HG03354 (cell line): ENCODE data around the gene ATP10A.

Source experiments
- ATAC-seq: cut with Tn5 transposase; IDR thresholded peaks from one replicate; pipeline ENCODE4 v1.9.1; 2021; ENCODE audit warnings: mild to moderate bottlenecking; ENCODE audit not compliant: unreplicated experiment, poor library complexity, severe bottlenecking

The ATP10A gene

DNA sequence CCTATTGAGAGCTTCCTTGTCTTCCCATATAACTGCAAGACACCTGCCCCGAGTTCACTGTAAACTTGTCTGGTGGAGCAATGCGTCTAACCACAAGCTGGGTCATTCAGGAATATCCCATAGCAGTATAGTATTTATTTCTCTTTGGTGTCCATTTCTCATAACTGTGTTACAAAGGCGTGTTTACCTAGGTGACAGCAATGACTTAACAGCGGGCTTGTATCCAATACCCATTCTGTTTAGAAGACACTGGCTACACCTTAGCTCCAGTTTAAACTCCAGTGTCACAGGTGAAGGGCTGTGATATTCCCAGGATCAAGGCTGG, 24.3 kb downstream of the ATP10A start:
- ATAC-seq: no peak

DNA sequence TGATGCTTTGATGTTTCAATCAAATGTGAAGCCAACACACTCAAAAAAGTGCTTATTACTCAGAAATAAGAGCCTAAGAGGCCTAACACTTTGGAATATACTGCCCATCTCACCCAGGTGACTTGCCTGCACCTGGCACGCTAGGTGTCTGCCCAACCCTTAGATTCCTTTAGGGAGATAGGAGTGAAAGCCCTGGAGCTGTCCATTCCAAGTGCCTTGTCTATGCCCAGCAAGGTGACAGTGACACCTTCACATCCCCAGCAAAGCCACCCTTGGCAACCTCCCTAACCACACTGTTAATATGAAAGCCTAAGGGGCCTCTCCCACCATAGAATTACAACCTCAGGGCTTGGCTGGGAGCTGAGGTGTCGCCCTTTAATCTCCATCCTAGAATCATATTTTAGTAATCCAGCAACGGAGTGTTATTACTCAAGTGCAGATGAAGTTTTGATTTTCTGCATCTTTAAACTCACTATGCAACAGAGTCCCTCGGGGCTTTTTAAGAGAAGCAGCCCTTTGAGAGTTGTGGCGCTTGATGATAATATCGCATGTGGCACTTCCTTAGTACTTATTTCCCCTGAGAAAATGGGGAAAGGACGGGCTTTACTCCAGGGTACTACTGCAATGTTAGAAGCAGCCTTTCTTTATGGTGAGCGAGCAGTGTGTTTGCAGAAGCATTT, 24.8 kb downstream of the ATP10A start:
- no peak for ATAC-seq

DNA sequence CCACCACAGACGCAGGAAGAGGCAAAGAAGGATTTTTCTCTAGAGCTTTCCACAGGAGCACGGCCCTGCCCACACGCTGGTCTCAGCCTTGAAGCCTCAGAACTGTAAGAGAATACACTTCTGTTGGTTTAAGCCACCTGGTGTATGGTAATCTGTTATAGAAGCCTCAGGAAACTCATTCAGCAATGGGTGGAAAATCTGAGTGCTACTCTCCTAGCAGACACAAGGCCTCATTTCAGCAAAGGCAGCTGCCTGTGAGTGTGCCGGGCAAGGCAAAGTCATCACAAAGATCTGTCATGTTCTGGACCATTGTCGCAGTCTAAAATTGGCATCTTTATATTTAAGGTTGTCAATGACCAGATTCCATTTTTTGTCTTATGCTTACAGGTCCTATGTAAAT, 31.0 kb downstream of the ATP10A start:
- no peak for ATAC-seq

DNA sequence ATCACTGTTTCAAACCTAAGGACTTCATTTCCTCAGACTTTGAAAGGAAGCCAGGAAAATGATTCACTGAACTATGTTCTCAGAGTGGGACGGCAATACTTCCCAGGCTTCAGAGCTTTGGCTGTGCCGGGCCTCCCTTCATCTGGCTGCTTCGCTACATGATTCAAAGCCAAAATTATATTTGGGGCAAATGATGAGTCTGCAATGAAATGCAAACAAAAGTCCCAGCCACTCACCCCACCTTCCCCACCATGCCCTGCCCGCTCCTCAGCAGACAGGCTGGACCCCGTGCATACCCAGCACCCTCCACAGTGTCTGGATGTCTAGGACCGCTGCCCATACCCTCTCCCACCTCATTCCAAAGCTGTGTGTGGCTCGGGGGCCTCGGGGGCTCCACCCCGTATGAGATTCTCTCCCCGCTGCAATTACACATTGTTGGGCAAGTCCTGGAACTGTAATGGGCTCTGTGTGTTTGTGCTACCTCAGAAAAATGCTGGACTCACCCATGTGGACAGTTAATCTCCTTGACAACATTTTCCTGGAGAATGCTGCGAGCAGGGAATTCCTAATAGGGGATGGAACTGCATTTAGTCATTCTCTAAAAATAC, 32.2 kb downstream of the ATP10A start:
- ATAC-seq: no peak

DNA sequence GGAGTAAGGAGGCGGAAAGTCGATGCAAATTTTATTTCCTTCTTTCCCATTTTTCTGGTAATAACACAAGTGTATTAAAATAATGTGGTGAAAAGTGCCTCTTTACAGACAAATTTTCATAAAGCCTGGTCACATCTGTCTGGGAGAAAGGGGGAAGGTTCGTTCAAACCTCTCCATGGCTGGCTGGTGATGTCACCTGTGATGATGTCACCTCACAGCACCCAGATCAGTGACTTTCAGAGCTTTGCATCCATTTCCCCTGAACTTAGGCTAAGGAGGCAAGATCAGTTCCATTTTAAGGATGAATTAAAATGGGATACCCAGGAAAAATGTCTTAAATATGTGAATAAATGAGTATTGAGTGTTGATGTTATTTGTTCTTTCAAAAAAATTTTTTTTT, 34.1 kb downstream of the ATP10A start:
- ATAC-seq: no peak

DNA sequence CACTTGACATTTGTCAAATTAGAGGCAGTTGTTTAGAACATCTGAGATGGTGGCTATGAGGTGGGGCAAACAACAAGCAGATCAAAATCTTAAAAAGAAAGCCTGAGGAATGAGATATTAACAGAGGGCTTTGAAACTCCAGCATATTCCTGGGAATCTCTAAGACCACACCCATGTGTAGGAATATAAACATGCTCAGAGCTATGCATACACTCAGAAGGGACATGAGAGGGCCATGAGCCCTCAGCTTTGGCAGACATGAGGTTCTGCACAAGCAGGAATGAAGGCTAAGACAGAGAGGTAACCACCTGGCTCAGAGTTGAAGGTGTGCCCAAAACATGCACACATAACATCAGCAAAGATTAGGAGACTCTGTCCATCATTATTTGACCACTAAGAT, 37.9 kb downstream of the ATP10A start:
- ATAC-seq: no peak

DNA sequence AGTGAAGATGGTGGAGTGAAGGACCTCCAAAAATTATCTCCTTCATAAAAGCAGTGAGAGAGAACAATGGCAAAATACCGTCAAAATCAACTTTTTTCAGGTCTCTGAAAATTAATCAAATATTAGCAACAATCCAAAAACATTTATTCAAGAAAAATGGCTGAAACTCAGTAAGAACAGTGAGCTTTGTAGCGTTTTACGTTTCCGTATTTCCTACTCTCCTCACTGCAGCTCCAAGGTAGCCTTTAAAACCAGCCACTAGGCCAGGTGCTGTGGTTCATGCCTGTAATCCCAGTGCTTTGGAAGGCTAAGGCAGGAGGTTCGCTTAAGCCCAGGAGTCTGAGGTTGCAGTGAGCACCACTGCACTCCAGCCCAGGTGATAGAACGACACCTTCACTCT, 38.5 kb downstream of the ATP10A start:
- no peak for ATAC-seq

DNA sequence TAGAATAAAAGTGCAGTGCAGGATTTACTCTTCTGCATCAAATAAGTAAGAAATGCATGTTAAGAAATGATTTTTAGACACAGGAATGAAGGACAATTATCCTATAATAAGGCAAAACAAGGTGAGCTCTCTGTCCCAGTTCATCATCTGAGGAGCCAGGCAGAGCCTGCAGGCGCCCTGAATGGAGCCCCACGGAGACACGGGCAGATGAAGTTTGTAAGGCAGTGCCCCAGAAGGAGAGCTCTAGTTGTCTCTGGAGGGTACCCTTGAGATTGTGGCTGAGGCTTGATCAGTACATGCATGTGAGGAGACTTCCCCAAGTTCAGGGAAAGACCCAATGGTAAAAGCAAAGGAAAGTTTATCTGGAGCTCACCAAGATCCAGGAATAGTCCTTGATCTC, 50.3 kb downstream of the ATP10A start:
- ATAC-seq: no peak

DNA sequence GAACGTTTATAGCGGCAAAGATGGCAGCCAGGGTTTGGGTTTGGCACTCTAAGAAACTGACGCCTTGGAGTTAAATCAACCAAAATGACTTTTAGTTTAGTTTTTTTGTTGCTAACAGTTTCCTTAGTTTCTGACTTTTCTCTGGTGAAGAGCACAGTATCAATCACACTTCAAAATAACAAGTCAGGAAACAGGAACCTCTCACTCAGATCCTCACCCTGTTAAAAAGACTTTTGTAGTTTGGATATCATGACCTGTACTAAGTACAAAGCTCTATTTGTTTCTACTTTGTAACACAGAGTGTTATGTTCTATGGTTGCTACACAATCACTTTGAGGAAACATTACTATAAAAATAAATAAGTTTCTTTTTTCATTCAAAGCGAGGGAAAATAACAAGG, 51.1 kb downstream of the ATP10A start:
- ATAC-seq: no peak

DNA sequence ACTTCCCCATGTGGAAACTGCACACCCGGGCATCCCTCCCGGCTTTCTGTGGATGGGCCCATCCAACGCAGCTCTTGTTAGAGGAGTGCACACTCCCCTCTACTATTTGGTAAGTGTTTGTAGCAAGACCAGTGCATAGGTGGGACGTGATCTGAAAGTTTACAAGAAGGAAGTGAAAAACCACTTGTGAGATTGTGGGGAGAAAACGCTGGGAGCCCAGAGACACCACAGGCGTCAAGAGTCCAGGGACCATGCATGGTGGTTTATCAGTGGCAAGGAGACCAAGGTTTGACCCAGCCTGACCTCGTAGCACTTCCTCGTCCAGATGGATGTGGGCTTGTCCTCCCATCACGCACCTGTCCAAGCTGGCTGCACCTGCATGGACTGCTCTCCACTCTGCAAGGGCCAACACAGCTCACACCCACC, 51.6 kb downstream of the ATP10A start:
- ATAC-seq: peak; percentile 79

DNA sequence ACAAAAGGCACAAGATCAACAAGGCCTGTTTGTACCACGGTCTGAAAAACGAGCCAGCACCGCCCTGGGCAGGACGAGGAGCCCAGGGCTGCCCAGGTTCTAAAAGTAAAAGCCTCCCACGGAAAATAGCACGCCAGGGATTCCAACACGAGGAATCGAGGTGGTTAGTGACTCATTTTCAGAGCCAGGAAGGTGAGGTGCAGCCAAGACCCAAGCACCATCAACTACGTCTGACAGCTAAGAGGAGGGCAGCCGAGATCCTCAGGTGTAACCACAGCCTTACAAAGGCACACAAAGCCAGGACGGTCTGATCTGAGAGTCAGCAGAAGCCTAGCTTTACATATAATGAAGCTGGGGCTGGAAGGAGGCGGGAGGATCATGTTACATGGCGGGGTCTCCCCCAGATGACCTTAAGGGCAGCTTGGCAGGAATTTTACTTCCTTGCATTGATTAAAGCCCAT, 52.5 kb downstream of the ATP10A start:
- no peak for ATAC-seq

DNA sequence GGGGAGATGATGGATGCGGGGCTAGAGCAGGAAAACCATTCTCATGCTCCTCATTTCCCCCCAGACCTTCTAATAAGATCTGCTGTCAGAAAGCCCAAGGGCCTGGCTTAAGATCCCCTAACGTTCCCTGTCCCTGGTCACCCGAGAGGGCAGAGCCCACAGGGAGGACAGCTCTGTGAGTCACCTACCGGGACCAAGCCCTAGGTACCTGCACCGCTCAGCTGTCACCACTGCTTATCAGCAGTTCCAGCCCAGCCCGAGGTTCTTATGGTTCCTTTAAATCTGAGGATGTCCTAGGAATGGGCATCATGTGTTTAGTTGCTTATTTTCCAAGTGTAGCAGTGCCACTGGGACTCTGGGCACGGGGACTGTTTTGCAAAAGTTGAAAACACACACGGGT, 53.0 kb downstream of the ATP10A start:
- no peak for ATAC-seq

DNA sequence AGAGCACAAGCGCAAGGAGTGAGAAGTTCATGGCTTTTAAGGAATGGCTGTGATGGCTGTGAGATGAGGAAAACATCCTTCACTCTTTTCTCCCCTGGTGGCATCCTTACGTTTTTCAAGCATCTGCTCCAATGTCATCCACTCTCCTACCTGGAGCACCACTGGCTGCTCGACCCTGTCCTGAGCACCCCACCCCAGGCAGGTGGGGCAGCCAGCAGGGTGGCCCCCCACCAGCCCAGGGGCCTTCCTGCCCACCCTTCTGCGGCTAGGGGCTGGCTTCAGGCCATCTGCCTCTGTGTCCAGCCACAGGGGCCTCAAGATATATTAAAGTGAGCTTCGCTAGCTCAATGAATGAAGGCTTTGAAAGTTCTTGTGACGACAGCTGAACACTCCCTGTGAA, 56.1 kb downstream of the ATP10A start:
- no peak for ATAC-seq

DNA sequence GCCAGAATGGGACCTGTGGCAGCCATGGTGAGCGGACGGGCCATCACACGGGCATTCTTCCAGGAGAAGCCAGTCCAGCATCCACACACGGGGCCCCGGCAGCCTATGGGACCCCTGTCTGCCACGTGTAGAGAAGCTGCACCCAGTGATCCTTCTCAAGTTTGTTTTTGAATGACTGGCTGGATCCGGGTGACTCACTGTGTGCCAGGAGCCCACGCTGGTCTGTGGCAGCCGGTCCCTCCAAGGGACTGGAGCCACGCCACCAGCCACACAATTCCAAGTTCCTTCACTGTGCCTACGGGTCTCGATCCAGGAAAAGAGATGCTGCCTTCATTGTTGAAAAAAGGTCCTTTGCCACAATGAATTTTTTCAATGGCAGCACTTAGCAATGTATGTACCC, 58.1 kb downstream of the ATP10A start:
- ATAC-seq: no peak

DNA sequence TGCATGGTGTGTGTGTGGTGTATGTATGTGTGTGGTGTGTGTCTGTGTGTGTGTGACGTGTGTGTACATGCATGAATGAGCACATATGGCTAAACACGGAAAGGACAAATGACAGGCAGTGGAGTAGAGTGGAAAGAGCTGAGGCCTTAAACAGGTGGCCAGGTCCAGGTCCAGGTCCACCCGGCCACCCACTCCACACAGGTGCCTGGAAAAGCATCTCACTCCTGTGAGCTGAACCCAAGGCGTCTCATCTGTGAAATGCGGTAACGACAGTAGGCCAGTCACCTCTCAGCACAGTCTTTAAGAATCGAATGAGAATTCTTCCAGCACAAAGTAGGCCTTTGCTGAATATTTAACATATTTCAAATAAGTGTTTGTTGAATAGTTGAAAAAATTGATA, 58.7 kb downstream of the ATP10A start:
- no peak for ATAC-seq

DNA sequence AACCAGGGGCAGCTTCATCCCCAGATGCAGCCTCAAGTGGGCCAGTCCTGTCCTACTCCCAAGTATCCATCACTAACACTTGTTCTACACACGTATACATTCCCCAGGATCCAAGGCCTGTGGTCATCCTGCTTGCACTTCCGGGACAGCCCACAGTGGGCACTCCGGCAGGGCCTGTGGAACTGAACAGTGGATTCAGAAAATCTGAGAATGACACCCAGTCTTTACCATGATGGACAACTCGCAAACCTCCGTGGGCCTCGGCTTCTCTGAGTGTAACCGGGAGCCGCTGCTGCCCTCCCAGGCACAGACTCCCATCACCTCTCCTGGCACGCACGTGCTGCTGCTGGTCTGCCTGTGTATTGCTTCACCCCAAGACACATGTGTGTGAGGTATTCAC, 59.6 kb downstream of the ATP10A start:
- no peak for ATAC-seq

DNA sequence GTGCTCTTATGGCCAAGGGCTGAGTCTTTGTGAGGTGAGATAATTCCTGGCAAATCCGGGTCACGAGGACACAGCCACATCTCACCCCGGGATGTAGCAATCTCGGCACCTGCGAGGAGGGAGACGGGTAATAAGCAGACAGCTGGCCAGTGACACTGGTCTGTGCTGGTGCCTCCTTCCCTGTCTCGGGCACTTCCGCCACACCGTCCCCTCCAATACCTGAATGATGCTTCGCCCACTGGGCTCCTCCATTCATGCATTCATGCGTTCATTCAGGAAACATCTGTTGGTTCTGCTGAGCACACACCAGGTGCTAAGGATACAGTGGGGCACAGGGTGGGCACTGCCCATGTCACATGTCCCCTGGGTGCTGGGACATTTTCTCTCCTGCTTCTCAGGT, 60.1 kb downstream of the ATP10A start:
- ATAC-seq: no peak

DNA sequence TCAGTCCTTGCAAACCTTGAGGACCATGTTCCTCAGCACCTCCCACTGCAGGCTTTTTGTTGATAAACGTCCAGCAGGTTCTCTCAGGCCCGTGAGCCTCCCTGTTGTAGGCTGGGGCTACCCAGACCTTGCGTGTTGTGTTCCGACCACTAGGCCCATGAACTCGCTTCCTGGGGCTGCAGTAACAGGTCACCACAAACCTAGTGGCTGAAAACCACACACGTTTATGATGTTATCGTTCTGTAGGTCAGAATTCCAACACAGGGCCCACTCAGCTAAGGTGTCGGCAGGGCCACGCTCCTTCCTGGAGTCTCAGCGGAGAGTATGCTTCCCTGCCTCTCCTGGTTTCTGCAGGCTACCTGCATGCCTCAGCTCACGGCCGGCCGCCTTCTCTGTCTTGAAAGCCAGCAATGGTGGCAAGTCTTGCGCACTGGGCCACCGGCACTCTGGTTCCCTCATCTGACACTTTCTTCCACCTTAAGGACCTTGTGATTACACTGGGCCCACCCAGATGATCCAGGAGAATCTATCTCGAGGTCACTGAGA, 60.8 kb downstream of the ATP10A start:
- no peak for ATAC-seq

DNA sequence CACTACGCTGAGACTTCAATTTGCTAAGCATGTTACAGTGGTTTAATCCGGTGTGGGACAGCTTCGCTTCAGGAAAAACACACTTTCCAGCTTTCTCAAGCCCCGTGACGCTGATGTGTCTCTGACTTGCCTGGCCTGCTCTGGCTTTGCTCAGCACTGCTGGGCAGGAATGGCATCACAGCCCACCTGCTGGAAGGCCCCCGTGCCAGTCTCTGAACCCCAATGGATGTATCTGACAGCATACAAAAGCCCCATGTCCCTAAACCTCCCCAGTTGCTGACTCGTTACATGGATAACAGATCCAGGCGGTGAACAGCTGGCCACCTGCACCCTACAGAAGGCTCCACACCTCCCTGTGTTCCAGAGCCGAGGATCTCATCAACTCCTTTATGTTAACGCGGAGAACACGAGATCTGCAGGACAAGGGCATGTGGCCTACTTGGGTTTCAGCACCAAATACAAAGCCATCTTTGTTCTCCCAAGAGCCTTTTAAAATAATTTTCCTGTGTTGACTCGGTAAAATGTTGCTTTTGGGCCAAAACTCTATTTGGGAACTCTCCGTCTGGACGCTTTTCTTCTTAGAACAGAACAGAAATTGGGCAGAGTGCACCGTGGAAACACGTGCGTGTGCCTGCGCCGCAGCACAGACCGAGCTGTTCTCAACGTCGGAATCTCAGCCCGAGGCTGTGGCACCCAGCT, 61.4 kb downstream of the ATP10A start:
- no peak for ATAC-seq

DNA sequence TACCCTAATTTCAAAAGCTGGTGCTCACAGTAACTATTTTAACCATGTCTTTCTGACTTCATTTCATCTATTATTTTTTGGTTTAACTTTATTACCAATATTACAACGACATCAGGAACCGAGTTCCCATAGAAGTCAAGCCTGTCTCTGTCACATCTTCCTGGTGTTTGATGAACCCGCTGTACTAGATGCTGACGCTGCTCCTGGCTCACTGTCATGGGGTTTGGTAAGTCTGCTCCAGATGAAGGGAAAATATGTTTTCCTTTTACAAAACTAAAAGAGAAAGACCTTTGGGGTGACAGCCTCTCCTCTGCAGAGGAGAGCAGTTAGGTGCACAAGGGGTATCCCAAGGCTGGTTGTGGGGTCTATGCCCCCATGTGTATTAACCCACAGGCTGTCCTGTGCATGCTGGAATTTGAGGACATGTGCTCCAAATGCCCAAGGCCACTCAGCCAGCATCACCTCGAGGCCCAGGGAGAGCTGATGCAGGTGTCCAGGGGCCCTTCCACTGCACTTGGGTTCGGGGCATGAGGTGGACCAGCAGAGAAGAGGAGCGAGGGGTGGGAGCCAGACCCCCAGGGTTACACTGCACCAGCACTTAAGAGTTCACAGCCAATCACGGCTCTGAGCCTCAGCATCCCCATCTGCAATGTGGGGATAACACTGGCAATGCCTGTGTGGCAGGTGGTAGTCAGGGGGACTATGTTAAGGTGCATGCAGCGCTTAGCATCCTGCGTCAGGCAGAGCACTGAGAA, 62.2 kb downstream of the ATP10A start:
- ATAC-seq: no peak
